Measurements from ENCODE around the gene ARCN1.

The ARCN1 gene

GRCh38 chr11:118640332-118641154 is 68.3 kb downstream of the ARCN1 start:
- no peak for ATAC-seq

GRCh38 chr11:118641397-118642019 is 69.3 kb downstream of the ARCN1 start:
- no peak for ATAC-seq

GRCh38 chr11:118643142-118643994 is 71.2 kb downstream of the ARCN1 start:
- no peak for ATAC-seq

- no peak for ATAC-seq
These were observed 71.8 kb downstream of the ARCN1 start for GRCh38 chr11:118643995-118644345.

GRCh38 chr11:118644496-118644895 is 72.3 kb downstream of the ARCN1 start:
- ATAC-seq, result no peak

- no peak for ATAC-seq
These were observed 73.0 kb downstream of the ARCN1 start for GRCh38 chr11:118645066-118645715.

GRCh38 chr11:118646393-118646792 is 74.2 kb downstream of the ARCN1 start:
- ATAC-seq, result no peak

- no peak for ATAC-seq
These were observed 76.1 kb downstream of the ARCN1 start for GRCh38 chr11:118648291-118648690.

- no peak for ATAC-seq
These were observed 77.7 kb downstream of the ARCN1 start for GRCh38 chr11:118649941-118650340.

GRCh38 chr11:118650366-118650765 is 78.2 kb downstream of the ARCN1 start:
- ATAC-seq, result no peak

GRCh38 chr11:118651820-118652219 is 79.6 kb downstream of the ARCN1 start:
- no peak for ATAC-seq
